SK-N-SH (cell line): ENCODE results near the gene OPA3. TPM values are rescaled to one million over a fixed set of nuclear protein-coding genes. Genes with fewer than 3 reads are reported as not detected.

Experiments used
- CTCF ChIA-PET: fragments of 300-600, 350-600 bp; formaldehyde crosslinking; extraction: SDS; loops from one replicate; lab custom pipeline; 2021; lab: Yijun Ruan, JAX
- POLR2A ChIA-PET: fragments of 350-600 bp; sonication (Branson Sonifier 250); formaldehyde crosslinking; extraction: SDS; loops from one replicate; lab custom pipeline; 2020; ENCODE audit warnings: antibody characterized with exemption, inconsistent platforms; lab: Yijun Ruan, JAX
- DNase-seq: peaks from one replicate; pipeline ENCODE4 v3.0.0; 2012
- H2AFZ ChIP-seq: fragments of 200-600 bp; sonication (generic); 2 replicates; pipeline ENCODE4 v1.8.1; 2016; ENCODE audit warnings: antibody characterized with exemption, mild to moderate bottlenecking, low read depth
- H3F3A ChIP-seq: fragments of 200-600 bp; sonication (generic); replicated peaks from 2 replicates; pipeline ENCODE3; 2016; ENCODE audit warnings: antibody characterized with exemption, mild to moderate bottlenecking; ENCODE audit not compliant: insufficient read depth
- H3K27ac ChIP-seq, 2 experiments: fragments of 200-500 bp in 1 of 2; fragments of 200-600 bp in 1 of 2; sonication (Bioruptor generic) in 1 of 2; sonication (generic), shearing (Covaris generic) in 1 of 2; 2 replicates each; pipeline versions ENCODE4 v1.5.1 to v1.6.1; 2014 to 2016; ENCODE audit warnings: low read depth in 2 of 2, inconsistent platforms in 1 of 2, low read length in 1 of 2, mild to moderate bottlenecking in 1 of 2, mixed read lengths in 1 of 2
- H3K27me3 ChIP-seq: fragments of 200-600 bp; sonication (generic), shearing (Covaris generic); 2 replicates; pipeline ENCODE4 v1.6.1; 2016; ENCODE audit warnings: mixed run types; ENCODE audit not compliant: insufficient read depth
- H3K36me3 ChIP-seq, 2 experiments: fragments of 200-500 bp in 1 of 2; fragments of 200-600 bp in 1 of 2; sonication (Bioruptor generic) in 1 of 2; sonication (generic) in 1 of 2; replicated peaks in 1 of 2; 2 replicates each; pipeline versions ENCODE3 to v1.5.1; 2014 to 2016; ENCODE audit warnings: low read length in 1 of 2, mild to moderate bottlenecking in 1 of 2; ENCODE audit not compliant: insufficient read depth in 2 of 2, control insufficient read depth in 1 of 2
- H3K4me1 ChIP-seq, 2 experiments: fragments of 200-500 bp in 1 of 2; fragments of 200-600 bp in 1 of 2; sonication (Bioruptor generic) in 1 of 2; sonication (generic), shearing (Covaris generic) in 1 of 2; 2 replicates each; pipeline versions ENCODE4 v1.5.1 to v1.6.1; 2014 to 2016; ENCODE audit warnings: low read depth in 1 of 2, low read length in 1 of 2, mixed run types in 1 of 2; ENCODE audit not compliant: insufficient read depth in 2 of 2, control insufficient read depth in 1 of 2
- H3K4me2 ChIP-seq: fragments of 200-600 bp; sonication (generic), shearing (Covaris generic); 2 replicates; pipeline ENCODE4 v1.6.1; 2017; ENCODE audit warnings: mixed run types
- H3K4me3 ChIP-seq, 2 experiments: fragments of 200-500 bp in 1 of 2; fragments of 200-600 bp in 1 of 2; sonication (Bioruptor generic) in 1 of 2; sonication (generic), shearing (Covaris generic) in 1 of 2; 2 replicates each; pipeline versions ENCODE4 v1.5.1 to v1.8.1; 2014 to 2016; ENCODE audit warnings: low read depth in 2 of 2, inconsistent platforms in 1 of 2, low read length in 1 of 2, mild to moderate bottlenecking in 1 of 2, mixed read lengths in 1 of 2, moderate library complexity in 1 of 2
- H3K79me2 ChIP-seq: fragments of 200-600 bp; sonication (generic); 2 replicates; pipeline ENCODE4 v1.8.1; 2017; ENCODE audit warnings: mild to moderate bottlenecking; ENCODE audit not compliant: insufficient read depth
- H3K9ac ChIP-seq: fragments of 200-600 bp; sonication (generic); 2 replicates; pipeline ENCODE4 v1.6.1; 2017; ENCODE audit warnings: mixed run types
- H3K9me2 ChIP-seq: fragments of 200-600 bp; sonication (generic); 2 replicates; pipeline ENCODE4 v1.6.1; 2017; ENCODE audit warnings: mixed run types
- H3K9me3 ChIP-seq: fragments of 200-600 bp; sonication (generic); 2 replicates; pipeline ENCODE4 v1.6.1; 2017; ENCODE audit warnings: mixed run types, mild to moderate bottlenecking, moderate library complexity
- H4K20me1 ChIP-seq: fragments of 200-600 bp; sonication (generic); 2 replicates; pipeline ENCODE4 v1.6.1; 2017; ENCODE audit warnings: mild to moderate bottlenecking, mixed run types; ENCODE audit not compliant: insufficient read depth
- CHD2 ChIP-seq: fragments of 150-350 bp; IDR thresholded peaks from 2 replicates; pipeline ENCODE4 v1.6.1; 2018; ENCODE audit warnings: low read length; ENCODE audit not compliant: partially characterized antibody
- ELF1 ChIP-seq: IDR thresholded peaks from 2 replicates; pipeline ENCODE4 v1.4.0; 2012
- EZH2phosphoT487 ChIP-seq: fragments of 200-600 bp; sonication (generic); IDR thresholded peaks from 2 replicates; pipeline ENCODE4 v1.6.1; 2017; ENCODE audit warnings: low read depth, mixed run types, mild to moderate bottlenecking, antibody characterized with exemption, moderate library complexity, borderline replicate concordance
- FOSL2 ChIP-seq: IDR thresholded peaks from 2 replicates; pipeline ENCODE4 v1.4.0; 2012; ENCODE audit warnings: low read depth, mild to moderate bottlenecking, moderate library complexity, borderline replicate concordance
- FOXM1 ChIP-seq: IDR thresholded peaks from 2 replicates; pipeline ENCODE4 v1.4.0; 2012; ENCODE audit warnings: low read depth, mild to moderate bottlenecking
- GATA2 ChIP-seq: sonication (generic); formaldehyde crosslinking; IDR thresholded peaks from 2 replicates; pipeline ENCODE4 v1.5.0; 2020; ENCODE audit warnings: mild to moderate bottlenecking, missing genetic modification reagents
- NRF1 ChIP-seq: IDR thresholded peaks from 2 replicates; pipeline ENCODE4 v1.6.1; 2012; ENCODE audit warnings: low read depth, mild to moderate bottlenecking, low read length
- POLR2AphosphoS5 ChIP-seq: IDR thresholded peaks from 2 replicates; pipeline ENCODE4 v1.6.1; 2012; ENCODE audit warnings: low read depth, low read length
- RCOR1 ChIP-seq: fragments of 150-350 bp; IDR thresholded peaks from 2 replicates; pipeline ENCODE4 v1.6.1; 2017; ENCODE audit warnings: antibody characterized with exemption, low read length
- SMC3 ChIP-seq: IDR thresholded peaks from 2 replicates; pipeline ENCODE4 v1.6.1; 2012; ENCODE audit warnings: low read depth, low read length, improper control_type of control experiment
- TCF12 ChIP-seq: IDR thresholded peaks from 2 replicates; pipeline ENCODE4 v1.4.0; 2012
- TEAD4 ChIP-seq: IDR thresholded peaks from 2 replicates; pipeline ENCODE4 v1.4.0; 2012; ENCODE audit warnings: mild to moderate bottlenecking, borderline replicate concordance; ENCODE audit not compliant: insufficient read depth
- WGBS: methylation state at CpG from one replicate; pipeline ENCODE4 v1.1.6; 2017; ENCODE audit warnings: low lambda C conversion rate; 5-methylcytosine and 5-hydroxymethylcytosine counted together
- polyA plus RNA-seq, 3 experiments: library from polyadenylated mRNA; depleted of rRNA; stranded (reverse); fragments of >200 nt; gene quantifications; 2 replicates each; pipeline ENCODE4 v1.2.3, GENCODE V29; 2012
- TF ChIP-seq, protein P1 (sequence below): IDR thresholded peaks from 2 replicates; pipeline ENCODE4 v1.4.0; 2012; ENCODE audit warnings: low read depth, borderline replicate concordance
- TF ChIP-seq, protein P2 (sequence below): IDR thresholded peaks from 2 replicates; pipeline ENCODE4 v1.6.1; 2012; ENCODE audit warnings: mild to moderate bottlenecking, low read depth, low read length, moderate library complexity
- TF ChIP-seq, protein P3 (sequence below): IDR thresholded peaks from 2 replicates; pipeline ENCODE4 v1.4.0; 2012; ENCODE audit warnings: low read depth, borderline replicate concordance
- TF ChIP-seq, protein P4 (sequence below): fragments of 200-600 bp; sonication (generic); IDR thresholded peaks from 2 replicates; pipeline ENCODE4 v1.6.1; 2017; ENCODE audit warnings: antibody characterized with exemption, mild to moderate bottlenecking, moderate library complexity
- TF ChIP-seq, protein P5 (sequence below): fragments of 150-350 bp; IDR thresholded peaks from 2 replicates; pipeline ENCODE4 v1.6.1; 2017; ENCODE audit warnings: antibody characterized with exemption, low read length, low read depth, borderline replicate concordance

OPA3 gene
- polyA plus RNA-seq, 1 of the 3 experiments (the other 2 are of a cell fraction): 10.0 TPM

DNA sequence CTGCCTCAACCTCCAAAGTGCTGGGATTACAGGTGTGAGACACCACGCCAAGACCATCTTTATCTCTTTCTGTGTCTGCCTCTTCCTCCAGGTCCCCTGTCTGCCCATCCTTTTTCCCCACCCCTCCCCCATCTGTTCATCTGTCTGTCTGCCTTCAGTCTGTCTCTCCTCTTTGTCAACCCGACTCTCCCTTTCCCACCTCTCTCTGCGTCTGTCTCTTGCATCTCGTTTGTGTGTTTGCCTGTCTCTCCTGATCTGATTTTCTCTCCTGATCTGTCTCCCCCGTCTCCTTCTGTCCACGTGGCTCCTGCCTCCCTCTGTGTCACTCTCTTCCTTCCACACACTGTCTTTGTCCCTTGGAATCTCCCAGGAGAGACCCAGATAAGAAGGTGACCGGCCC is 67.4 kb downstream of the OPA3 start:
- H4K20me1 ChIP-seq: peaks cover 51% of the 10 kb centered on the region
- H2AFZ ChIP-seq: no peak overlapping the region
- H3F3A ChIP-seq: peaks cover 6% of the 10 kb centered on the region
- POLR2A ChIA-PET: no interaction called here
- H3K4me1 ChIP-seq: no peaks in the 10 kb centered on the region
- H3K36me3 ChIP-seq: peaks cover 0 to 11% of the 10 kb centered on the region in 2 experiments
- H3K79me2 ChIP-seq: peaks cover 66% of the 10 kb centered on the region
- H3K4me2 ChIP-seq: no peak overlapping the region
- H3K9ac ChIP-seq: no peak overlapping the region
- no peak for DNase-seq
- H3K4me3 ChIP-seq: no peak overlapping the region
- TF ChIP-seq CHD2: no peak
- TF ChIP-seq, protein P1, sequence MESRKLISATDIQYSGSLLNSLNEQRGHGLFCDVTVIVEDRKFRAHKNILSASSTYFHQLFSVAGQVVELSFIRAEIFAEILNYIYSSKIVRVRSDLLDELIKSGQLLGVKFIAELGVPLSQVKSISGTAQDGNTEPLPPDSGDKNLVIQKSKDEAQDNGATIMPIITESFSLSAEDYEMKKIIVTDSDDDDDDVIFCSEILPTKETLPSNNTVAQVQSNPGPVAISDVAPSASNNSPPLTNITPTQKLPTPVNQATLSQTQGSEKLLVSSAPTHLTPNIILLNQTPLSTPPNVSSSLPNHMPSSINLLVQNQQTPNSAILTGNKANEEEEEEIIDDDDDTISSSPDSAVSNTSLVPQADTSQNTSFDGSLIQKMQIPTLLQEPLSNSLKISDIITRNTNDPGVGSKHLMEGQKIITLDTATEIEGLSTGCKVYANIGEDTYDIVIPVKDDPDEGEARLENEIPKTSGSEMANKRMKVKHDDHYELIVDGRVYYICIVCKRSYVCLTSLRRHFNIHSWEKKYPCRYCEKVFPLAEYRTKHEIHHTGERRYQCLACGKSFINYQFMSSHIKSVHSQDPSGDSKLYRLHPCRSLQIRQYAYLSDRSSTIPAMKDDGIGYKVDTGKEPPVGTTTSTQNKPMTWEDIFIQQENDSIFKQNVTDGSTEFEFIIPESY: no peak
- no peak for TF ChIP-seq GATA2
- TF ChIP-seq, protein P2, sequence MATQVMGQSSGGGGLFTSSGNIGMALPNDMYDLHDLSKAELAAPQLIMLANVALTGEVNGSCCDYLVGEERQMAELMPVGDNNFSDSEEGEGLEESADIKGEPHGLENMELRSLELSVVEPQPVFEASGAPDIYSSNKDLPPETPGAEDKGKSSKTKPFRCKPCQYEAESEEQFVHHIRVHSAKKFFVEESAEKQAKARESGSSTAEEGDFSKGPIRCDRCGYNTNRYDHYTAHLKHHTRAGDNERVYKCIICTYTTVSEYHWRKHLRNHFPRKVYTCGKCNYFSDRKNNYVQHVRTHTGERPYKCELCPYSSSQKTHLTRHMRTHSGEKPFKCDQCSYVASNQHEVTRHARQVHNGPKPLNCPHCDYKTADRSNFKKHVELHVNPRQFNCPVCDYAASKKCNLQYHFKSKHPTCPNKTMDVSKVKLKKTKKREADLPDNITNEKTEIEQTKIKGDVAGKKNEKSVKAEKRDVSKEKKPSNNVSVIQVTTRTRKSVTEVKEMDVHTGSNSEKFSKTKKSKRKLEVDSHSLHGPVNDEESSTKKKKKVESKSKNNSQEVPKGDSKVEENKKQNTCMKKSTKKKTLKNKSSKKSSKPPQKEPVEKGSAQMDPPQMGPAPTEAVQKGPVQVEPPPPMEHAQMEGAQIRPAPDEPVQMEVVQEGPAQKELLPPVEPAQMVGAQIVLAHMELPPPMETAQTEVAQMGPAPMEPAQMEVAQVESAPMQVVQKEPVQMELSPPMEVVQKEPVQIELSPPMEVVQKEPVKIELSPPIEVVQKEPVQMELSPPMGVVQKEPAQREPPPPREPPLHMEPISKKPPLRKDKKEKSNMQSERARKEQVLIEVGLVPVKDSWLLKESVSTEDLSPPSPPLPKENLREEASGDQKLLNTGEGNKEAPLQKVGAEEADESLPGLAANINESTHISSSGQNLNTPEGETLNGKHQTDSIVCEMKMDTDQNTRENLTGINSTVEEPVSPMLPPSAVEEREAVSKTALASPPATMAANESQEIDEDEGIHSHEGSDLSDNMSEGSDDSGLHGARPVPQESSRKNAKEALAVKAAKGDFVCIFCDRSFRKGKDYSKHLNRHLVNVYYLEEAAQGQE: no peak
- TF ChIP-seq SMC3: no peak
- no peak for TF ChIP-seq TEAD4
- no peak for TF ChIP-seq ELF1
- TF ChIP-seq, protein P3, sequence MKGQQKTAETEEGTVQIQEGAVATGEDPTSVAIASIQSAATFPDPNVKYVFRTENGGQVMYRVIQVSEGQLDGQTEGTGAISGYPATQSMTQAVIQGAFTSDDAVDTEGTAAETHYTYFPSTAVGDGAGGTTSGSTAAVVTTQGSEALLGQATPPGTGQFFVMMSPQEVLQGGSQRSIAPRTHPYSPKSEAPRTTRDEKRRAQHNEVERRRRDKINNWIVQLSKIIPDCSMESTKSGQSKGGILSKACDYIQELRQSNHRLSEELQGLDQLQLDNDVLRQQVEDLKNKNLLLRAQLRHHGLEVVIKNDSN: no peak
- no peak for TF ChIP-seq NRF1
- TF ChIP-seq RCOR1: no peak
- no peak for TF ChIP-seq FOXM1
- TF ChIP-seq, protein P4, sequence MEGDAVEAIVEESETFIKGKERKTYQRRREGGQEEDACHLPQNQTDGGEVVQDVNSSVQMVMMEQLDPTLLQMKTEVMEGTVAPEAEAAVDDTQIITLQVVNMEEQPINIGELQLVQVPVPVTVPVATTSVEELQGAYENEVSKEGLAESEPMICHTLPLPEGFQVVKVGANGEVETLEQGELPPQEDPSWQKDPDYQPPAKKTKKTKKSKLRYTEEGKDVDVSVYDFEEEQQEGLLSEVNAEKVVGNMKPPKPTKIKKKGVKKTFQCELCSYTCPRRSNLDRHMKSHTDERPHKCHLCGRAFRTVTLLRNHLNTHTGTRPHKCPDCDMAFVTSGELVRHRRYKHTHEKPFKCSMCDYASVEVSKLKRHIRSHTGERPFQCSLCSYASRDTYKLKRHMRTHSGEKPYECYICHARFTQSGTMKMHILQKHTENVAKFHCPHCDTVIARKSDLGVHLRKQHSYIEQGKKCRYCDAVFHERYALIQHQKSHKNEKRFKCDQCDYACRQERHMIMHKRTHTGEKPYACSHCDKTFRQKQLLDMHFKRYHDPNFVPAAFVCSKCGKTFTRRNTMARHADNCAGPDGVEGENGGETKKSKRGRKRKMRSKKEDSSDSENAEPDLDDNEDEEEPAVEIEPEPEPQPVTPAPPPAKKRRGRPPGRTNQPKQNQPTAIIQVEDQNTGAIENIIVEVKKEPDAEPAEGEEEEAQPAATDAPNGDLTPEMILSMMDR: no peak
- TF ChIP-seq TCF12: no peak
- TF ChIP-seq, protein P5, sequence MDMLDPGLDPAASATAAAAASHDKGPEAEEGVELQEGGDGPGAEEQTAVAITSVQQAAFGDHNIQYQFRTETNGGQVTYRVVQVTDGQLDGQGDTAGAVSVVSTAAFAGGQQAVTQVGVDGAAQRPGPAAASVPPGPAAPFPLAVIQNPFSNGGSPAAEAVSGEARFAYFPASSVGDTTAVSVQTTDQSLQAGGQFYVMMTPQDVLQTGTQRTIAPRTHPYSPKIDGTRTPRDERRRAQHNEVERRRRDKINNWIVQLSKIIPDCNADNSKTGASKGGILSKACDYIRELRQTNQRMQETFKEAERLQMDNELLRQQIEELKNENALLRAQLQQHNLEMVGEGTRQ: no peak
- TF ChIP-seq EZH2phosphoT487: no peak
- no peak for TF ChIP-seq POLR2AphosphoS5
- no peak for TF ChIP-seq FOSL2
- TF ChIP-seq, all 33 proteins: peak for 0
- CTCF ChIA-PET: no interaction called here
- Histone ChIP-seq H3K9me2 (no peaks in the 10 kb centered on the region), H3K27me3 (no peaks in the 10 kb centered on the region), H3K27ac (no peak overlapping the region), H3K9me3 (no peaks in the 10 kb centered on the region)
- 67% methylated on average over 7 of the region's 7 CpGs for WGBS
